Type B pancreatic cell (in vitro differentiated cells): Measurements from ENCODE around the gene LRRC63. TPM values are rescaled to one million over a fixed set of nuclear protein-coding genes. Genes with fewer than 3 reads are reported as not detected.

ENCODE experiments used
- DNase-seq: peaks from one replicate; pipeline ENCODE4 v3.0.0; 2021; ENCODE audit warnings: mixed read lengths; ENCODE audit not compliant: unreplicated experiment; ENCODE audit errors: extremely low spot score
- H3K27ac Mint-ChIP-seq: 2 replicates; pipeline ENCODE4 v1.8.0; 2021; ENCODE audit warnings: mild to moderate bottlenecking, mixed read lengths
- H3K27me3 Mint-ChIP-seq: 2 replicates; pipeline ENCODE4 v1.8.0; 2021; ENCODE audit warnings: mixed read lengths
- H3K36me3 Mint-ChIP-seq: 2 replicates; pipeline ENCODE4 v1.8.0; 2021; ENCODE audit warnings: mixed read lengths
- H3K4me1 Mint-ChIP-seq: one replicate; pipeline ENCODE4 v1.8.0; 2021; ENCODE audit warnings: mixed read lengths; ENCODE audit not compliant: unreplicated experiment
- H3K4me3 Mint-ChIP-seq: 2 replicates; pipeline ENCODE4 v1.8.0; 2021; ENCODE audit warnings: mild to moderate bottlenecking, mixed read lengths
- H3K9me3 Mint-ChIP-seq: 2 replicates; pipeline ENCODE4 v1.8.0; 2021; ENCODE audit warnings: mixed read lengths
- total RNA-seq: library from RNA; stranded (reverse); gene quantifications from 2 replicates; pipeline ENCODE4 v1.2.1, GENCODE V29; 2021; ENCODE audit warnings: low replicate concordance
- TF ChIP-seq, protein P1 (sequence below): fragments of 200-600 bp; sonication (generic); conservative IDR thresholded peaks from 2 replicates; pipeline ENCODE4 v1.5.0; 2021; ENCODE audit warnings: antibody characterized with exemption, mild to moderate bottlenecking

Gene LRRC63
- total RNA-seq, 1 donor from 2014 or later: 0.24 TPM

DNA sequence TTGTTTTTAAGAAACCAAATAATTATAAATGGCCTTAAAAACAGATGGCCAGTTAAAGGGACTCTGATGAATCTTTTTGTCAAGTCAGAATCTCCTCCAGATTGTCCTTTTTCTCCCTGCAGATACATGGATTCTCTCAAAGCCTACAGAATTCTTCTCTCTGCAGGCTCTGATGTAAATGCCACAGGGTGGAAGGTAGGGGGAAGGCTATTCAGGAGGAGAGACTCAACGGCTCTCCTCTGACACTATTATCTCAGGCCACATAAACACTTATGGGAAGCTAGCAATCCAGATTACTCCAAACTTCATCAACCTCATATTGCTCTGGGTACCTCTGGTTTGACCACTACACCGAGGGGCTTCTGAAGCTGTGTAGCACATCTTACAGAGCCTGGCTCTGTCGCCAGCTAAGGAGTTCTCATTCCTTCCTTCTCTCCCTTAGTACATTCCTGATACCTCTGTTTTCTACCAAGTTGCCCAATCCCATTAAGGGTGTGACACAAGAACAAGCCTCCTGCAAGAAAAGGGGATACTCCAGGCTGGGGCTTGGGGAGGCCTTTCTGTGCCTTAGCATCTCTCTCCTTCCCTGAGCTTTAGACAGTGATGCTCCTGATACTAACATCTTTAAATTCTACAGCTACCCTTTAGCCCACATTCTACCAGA, 44.6 kb upstream of the LRRC63 start:
- Mint-ChIP-seq H3K36me3 (peaks cover 3% of the 10 kb centered on the region), H3K4me1 (peaks cover 24% of the 10 kb centered on the region), H3K4me3 (peak overlapping the region; percentile 9), H3K9me3 (no peaks in the 10 kb centered on the region), H3K27me3 (no peaks in the 10 kb centered on the region), H3K27ac (peak overlapping the region; percentile 98)
- DNase-seq: no peak
- TF ChIP-seq, protein P1, sequence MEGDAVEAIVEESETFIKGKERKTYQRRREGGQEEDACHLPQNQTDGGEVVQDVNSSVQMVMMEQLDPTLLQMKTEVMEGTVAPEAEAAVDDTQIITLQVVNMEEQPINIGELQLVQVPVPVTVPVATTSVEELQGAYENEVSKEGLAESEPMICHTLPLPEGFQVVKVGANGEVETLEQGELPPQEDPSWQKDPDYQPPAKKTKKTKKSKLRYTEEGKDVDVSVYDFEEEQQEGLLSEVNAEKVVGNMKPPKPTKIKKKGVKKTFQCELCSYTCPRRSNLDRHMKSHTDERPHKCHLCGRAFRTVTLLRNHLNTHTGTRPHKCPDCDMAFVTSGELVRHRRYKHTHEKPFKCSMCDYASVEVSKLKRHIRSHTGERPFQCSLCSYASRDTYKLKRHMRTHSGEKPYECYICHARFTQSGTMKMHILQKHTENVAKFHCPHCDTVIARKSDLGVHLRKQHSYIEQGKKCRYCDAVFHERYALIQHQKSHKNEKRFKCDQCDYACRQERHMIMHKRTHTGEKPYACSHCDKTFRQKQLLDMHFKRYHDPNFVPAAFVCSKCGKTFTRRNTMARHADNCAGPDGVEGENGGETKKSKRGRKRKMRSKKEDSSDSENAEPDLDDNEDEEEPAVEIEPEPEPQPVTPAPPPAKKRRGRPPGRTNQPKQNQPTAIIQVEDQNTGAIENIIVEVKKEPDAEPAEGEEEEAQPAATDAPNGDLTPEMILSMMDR: no peak

DNA sequence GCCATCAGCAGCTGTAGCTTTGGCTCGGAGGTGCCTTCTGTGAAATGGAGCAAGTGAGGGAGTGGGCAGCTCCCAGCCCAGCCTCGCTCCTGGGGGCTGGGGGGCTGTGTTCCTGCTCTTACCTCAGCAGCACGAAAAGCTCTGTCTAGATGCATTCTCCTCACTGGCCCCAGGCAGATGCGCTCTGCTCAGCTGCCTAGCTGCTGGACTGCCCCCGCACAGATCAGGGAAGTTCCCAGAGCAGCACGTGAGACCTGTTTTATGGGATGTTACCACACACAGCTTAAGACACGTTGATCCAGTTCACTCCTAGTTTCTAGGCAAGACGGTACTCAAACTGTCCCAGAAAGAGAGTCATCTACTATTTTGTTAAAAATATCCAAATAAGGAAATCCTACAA, 43.4 kb upstream of the LRRC63 start:
- no peak for DNase-seq
- H3K27ac Mint-ChIP-seq: peak overlapping the region; percentile 98

DNA sequence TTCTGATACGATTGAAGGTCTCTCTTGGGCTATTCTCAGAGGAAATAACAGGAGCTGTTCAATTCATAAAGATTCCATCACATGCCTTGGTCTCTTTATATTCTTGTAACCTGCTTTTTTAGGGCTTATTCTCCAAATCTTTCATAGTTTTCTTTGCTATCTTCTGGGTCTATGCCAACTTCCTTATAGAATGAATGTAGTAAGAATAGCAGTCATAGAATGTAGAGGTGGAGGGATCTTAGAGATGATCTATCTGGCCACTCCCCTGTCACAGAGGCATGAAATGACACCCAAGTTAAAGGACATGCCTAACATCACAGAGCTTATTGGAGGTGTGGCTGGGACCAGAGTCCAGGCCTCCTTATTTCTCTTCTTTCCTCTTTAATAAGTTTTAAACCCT, 42.9 kb upstream of the LRRC63 start:
- Mint-ChIP-seq H3K36me3 (peaks cover 3% of the 10 kb centered on the region), H3K9me3 (no peaks in the 10 kb centered on the region), H3K27ac (peak overlapping the region; percentile 98), H3K4me3 (peak overlapping the region; percentile 73), H3K4me1 (peaks cover 24% of the 10 kb centered on the region), H3K27me3 (no peaks in the 10 kb centered on the region)
- DNase-seq: no peak
- TF ChIP-seq, protein P1: no peak

More for the DNA sequence above, 43.4 kb upstream of the LRRC63 start:
- no peaks in the 10 kb centered on the region for H3K9me3 Mint-ChIP-seq
- peak overlapping the region; percentile 73 for H3K4me3 Mint-ChIP-seq
- H3K36me3 Mint-ChIP-seq: peaks cover 3% of the 10 kb centered on the region
- no peaks in the 10 kb centered on the region for H3K27me3 Mint-ChIP-seq
- peaks cover 24% of the 10 kb centered on the region for H3K4me1 Mint-ChIP-seq
- TF ChIP-seq, protein P1: no peak

DNA sequence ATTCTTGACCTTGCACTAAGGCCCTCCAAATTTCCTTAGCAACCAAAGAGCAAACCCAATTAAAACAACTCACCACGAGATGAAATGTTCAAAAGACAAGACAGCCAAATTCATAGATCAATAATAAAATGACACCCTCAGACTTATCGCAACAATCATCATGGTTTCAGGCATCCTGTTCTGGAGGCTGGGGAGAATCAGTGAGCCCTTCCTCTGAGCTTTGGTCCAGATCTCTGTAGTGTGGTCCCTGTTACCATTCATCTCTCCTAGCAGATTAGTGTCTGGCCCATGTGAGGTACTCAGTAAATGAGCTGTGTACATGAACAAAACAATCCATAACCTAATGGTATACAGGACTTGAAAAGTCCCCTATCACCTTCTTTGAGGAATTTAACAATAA, 42.0 kb upstream of the LRRC63 start:
- TF ChIP-seq, protein P1: no peak
- H3K9me3 Mint-ChIP-seq: no peaks in the 10 kb centered on the region
- no peak for DNase-seq
- H3K4me1 Mint-ChIP-seq: peaks cover 24% of the 10 kb centered on the region
- H3K27ac Mint-ChIP-seq: peak overlapping the region; percentile 98
- no peaks in the 10 kb centered on the region for H3K27me3 Mint-ChIP-seq
- peak overlapping the region; percentile 15 for H3K4me3 Mint-ChIP-seq
- H3K36me3 Mint-ChIP-seq: peaks cover 3% of the 10 kb centered on the region

DNA sequence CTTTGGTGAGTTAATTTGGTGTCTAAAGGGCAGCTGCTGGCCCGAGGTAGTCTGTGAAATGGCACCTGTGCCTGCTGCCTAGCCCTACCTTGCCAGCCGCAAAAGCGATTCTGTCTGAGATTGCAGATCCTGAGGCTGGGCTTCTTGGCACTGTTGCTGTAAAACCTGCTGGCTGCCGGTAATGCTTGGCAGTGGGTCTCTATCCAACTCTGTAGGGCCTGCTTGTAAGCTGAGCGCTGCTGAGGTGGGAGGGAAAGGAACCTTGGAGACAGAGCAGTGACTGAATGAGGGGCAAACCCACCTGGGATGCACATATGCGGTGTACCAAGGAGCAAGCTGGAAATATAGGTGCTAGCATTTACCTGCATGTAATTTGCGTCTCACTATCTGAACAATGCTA, 41.5 kb upstream of the LRRC63 start:
- H3K27me3 Mint-ChIP-seq: no peaks in the 10 kb centered on the region
- no peak overlapping the region for H3K4me3 Mint-ChIP-seq
- peaks cover 3% of the 10 kb centered on the region for H3K36me3 Mint-ChIP-seq
- no peaks in the 10 kb centered on the region for H3K9me3 Mint-ChIP-seq
- TF ChIP-seq, protein P1: no peak
- peak overlapping the region; percentile 98 for H3K27ac Mint-ChIP-seq
- no peak for DNase-seq
- peaks cover 24% of the 10 kb centered on the region for H3K4me1 Mint-ChIP-seq

DNA sequence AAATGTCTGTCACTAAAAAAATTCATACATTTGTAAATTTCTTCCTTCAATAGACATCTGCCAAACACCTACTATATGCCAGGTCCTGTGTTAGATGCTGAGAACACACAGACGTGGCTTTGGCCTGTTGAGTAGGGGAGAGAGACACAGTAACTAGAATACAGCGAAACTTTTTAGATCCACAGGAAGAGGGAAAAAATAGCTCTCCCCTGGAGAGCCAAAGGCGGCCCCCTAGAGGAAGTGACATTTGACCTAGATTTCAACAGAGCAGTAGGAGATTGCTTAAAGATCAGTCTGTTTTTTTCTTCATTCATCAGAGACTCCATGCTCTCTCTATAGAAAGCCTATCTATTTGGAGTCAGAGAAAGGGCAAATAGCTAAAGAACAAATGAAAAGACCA, 41.0 kb upstream of the LRRC63 start:
- no peaks in the 10 kb centered on the region for H3K9me3 Mint-ChIP-seq
- DNase-seq: no peak
- no peaks in the 10 kb centered on the region for H3K27me3 Mint-ChIP-seq
- TF ChIP-seq, protein P1: peak; percentile 44
- H3K4me3 Mint-ChIP-seq: peak overlapping the region; percentile 2
- peaks cover 24% of the 10 kb centered on the region for H3K4me1 Mint-ChIP-seq
- H3K36me3 Mint-ChIP-seq: peaks cover 3% of the 10 kb centered on the region
- H3K27ac Mint-ChIP-seq: peak overlapping the region; percentile 98
